HL-60/S4 treated with phorbol 12-myristate 13-acetate at 8.2 ng/mL for 4 days and 3 days (cell line): Measurements from ENCODE around the gene ERGIC1.
"Not testable (repeated sequence)": the region's sequence is repeated elsewhere in the genome, so short reads cannot be mapped to it uniquely, and the experiment has no call there.

ENCODE experiments used
- in situ Hi-C: fragments of 300-500 bp; cut with MboI; formaldehyde crosslinking; loops from 2 replicates; pipeline ENCODE4 v1.15.0; 2022; ENCODE audit warnings: low sequenced_read_pairs

Gene ERGIC1

GRCh38 chr5:172799416-172799815, 34.6 kb upstream of the ERGIC1 start:
- in situ Hi-C loops, result no loop called here

DNA sequence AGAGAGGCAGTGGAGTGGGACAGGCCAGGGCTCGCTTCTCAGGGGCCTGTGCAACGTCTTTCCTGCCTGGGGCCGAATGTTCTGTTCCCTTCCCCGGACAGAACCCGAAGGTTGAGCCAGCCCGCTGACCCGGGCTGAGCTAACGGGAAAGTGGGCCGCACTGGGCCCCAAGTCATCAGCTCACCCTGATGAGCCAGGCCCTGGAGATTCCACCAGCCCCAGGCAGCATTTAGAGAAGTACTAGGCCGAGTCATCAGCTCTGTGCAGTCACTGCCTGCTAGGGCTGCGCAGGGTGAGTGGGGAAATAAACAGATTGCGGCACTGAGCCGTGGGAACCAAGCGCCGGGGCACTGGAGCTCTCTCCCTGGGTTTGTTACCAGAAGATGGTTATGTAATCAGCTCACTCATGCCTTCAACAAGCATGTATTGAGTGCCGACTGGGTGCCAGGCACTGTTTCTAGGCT, 33.9 kb upstream of the ERGIC1 start:
- in situ Hi-C loops, result no loop called here

DNA sequence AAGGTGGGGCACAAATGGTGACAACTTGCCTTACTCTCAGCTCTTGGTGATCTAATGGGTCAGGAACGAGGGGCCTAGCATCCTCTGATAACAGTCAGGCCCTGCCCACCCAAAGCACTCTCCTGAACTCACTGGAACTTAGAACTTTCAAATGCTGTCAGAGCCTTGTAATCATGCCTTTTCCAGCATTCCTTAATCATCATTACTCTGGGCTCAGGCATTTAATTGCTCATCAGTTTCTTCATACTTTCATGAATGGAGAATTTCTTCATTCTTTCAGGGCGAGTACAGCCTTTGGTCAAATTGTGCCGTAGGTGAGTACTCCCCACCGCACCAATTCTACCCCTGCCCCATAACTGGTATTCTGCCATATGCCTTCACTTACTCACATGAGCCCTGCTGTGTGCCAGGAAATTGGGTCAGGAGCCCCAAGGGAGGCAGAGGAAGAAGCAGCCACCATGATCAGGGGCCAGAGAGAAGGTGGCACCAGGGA, 32.8 kb upstream of the ERGIC1 start:
- in situ Hi-C loops, result no loop called here

- in situ Hi-C loops, result no loop called here
Measured at GRCh38 chr5:172802112-172802511, 31.9 kb upstream of the ERGIC1 start.

DNA sequence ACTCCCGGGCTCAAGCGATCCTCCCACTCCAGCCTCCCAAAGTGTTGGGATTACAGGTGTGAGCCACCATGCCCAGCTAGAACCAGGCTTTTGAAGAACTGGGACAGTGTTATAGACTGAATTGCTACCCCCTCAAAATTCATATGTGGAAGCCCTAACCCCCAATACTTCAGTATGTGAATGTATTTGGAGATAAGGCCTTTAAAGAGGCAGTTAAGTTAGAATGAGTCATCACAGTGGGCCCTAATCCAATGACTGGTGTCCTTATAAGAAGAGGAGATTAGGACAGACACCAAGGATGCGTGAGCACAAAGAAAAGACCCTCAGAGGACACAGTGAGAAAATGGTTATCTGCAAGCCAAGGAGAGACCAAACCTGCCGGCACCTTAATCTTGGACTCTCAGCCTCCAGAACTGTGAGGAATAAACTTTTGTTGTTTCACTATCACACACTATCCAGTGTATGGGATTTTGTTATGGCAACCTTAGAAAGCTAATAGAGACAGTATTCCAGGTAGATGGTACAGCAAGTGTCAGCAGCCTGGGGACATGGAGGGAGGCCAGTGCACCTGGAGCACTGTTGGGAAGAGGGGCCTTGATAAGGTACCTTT, 31.4 kb upstream of the ERGIC1 start:
- in situ Hi-C loops, result no loop called here

DNA sequence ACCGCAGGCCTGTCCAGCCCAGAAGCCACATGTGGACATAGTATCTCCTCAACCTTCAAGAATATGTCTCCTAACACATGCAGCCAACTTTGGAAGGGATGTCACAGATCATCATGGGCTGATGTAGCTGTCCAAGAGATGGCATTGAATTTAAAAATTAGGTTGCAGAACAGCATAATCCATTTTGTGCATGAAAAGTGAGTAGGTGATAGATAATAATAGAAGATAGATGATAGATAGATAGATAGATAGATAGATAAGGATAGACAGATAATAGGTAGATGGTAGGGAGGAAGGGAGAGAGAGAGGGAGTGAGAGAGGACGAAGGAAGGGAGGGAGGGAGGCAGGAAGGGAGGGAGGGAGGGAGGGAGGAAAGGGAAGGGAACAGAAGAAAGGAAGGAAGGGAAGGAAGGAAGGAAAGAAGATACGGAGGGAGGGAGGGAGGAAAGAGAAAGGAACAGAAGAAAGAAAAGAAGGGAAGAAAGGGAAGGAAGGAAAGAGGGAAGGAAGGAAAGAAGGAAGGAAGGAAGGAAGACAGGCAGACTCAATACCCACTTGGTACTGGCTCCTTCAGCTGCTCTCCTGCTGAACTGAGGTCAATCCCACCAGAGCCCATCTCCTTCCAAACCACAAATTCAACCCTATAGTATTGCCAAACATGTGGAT, 28.9 kb upstream of the ERGIC1 start:
- in situ Hi-C loops, result no loop called here

DNA sequence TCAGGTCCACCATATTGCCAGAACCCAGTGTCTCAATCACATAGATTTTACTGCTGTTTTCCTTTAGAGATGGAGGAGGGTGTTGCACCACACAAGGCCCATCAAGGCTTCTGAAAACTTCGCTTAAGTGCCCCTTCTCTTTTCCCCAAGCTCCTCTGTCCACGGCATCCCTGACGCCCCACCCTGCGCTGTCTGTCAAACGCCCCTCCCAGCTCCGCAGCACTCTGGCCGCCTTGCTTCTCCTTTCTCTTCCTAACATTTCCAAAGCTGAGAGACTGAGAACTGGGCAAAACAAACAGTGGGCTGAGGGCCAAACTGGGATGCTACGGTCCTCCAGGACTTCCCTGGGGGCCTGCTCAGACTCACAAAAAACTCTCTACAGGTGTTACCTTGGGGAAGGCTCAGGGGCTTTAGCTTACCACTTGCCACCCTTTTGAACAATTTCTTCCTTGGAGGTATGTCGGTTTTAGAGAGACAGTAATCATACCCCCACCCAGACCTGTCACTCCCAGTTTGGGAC, 28.3 kb upstream of the ERGIC1 start:
- in situ Hi-C loops, result no loop called here

DNA sequence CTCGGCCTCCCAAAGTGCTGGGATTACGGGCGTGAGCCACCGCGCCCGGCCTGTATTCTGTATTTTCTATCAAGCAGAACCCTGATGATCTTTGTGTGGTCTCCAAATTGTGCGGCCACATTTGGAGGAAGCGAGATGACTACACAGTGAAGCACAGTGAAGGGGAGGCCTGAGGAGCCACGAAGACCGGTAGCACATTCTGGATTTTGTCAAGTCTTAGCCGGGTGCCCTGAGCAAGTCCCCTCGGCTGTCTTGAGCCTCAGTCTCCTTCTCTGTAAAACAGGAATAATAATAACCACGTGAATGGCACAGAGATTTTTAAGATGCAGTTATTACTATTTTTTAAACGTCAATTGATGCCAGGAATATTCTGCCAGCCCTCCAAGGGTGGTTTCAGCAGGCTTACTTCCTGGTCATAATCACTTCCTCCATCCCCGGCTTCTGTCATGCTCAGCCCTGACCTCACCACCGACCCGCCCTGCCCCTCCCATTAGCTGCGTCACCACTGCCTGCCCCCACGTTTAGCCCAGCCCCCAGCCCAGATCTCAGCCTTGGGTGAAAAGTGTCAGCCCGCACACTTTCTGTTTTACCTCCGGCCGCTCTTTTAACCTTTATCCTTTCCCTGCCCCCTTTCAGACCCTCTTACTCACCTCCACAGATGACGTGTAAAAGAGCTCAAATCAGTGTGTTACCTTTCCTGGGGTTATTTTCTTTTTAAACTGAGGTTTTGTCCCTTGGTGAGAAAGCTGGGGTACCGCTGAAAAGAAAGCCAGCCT, 27.0 kb upstream of the ERGIC1 start:
- in situ Hi-C loops, result no loop called here

DNA sequence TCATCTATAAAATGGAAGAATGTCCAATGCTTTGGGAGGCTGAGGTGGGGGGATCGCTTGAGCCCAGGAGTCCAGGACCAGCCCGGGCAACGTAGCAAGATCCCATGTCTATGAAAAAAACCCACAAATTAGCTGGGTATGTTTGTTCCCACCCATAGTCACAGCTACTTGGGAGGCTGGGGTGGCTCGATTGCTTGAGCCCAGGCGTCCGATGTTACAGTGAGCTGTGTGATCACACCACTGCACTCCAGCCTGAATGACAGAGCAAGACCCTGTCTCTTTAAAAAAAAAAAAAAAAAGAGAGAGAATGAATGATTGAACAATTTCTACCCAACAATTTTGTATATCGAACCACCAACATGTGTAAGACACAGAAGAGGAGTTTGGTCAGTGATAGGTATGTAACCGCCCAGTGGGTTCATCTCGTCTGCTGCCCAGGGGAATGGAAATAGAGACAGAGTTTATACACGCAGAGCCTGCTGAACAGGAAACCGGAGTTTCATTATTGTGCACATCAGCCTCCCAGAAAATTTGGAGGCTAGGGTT, 26.2 kb upstream of the ERGIC1 start:
- in situ Hi-C loops, result no loop called here

DNA sequence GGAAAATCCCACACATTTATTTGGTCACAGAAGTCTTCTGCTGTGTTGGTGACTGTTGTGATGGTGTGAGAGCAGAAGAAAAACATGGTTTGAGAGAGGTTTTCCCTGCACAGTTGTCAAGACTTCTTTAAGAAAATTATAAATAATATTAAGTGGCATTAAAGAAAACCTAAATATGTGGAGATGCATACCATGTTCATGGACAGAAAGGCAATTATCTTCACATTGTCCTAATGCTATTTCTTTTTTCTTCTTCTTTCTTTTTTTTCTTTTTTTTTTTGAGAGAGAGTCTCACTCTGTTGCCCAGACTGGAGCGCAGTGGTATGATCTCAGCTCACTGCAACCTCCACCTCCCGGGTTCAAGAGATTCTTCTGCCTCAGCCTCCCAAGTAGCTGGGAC, 24.3 kb upstream of the ERGIC1 start:
- in situ Hi-C loops, result no loop called here

GRCh38 chr5:172810996-172811395, 23.1 kb upstream of the ERGIC1 start:
- in situ Hi-C loops, result not testable (repeated sequence)

DNA sequence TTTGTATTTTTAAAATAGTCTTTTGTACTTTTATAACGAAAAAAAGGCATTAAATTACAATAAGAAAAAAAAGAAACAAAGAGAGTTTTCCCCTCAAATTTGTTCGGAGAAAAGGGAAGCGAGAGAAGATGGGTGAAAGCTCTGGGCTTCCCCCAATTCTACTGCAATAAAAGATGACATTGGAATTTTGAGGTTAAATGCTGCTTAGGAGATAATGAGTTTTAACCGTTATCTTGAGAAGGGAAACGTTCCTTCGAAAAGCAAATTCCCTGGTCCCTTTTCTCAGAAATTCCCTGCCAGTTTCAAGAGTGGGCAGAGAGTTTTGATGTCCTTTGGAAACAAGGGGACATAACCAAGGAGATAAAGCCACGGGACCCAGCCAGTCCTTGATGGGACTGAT, 18.4 kb upstream of the ERGIC1 start:
- in situ Hi-C loops, result no loop called here

DNA sequence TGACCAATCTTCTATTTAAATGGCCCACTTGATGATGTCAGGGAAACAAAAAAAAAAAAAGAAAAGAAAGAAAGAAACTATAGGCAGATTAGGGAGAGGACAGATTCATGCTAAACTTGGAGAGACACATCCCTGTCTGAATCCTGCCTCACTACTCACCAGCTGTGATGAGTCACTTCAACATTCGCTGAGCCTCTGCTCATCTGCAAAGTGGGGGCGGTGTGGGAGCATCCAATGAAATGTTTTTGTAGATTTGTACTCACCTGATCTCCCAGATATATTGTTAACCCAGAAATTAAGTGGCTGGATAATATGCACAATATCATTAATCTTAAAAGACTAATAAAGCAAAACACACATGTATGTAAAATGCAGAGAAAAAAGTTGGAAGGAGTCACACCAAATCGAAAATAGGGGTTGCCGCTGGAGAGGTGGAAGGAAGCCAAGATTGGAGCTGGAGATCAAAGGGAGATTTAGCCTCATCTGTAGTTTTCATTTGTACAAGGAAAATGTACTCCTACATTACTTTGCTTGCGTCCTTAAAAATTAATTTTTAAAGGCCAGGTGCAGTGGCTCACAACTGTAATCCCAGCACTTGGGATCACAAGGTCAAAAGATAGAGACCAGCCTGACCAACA, 17.0 kb upstream of the ERGIC1 start:
- in situ Hi-C loops, result no loop called here

DNA sequence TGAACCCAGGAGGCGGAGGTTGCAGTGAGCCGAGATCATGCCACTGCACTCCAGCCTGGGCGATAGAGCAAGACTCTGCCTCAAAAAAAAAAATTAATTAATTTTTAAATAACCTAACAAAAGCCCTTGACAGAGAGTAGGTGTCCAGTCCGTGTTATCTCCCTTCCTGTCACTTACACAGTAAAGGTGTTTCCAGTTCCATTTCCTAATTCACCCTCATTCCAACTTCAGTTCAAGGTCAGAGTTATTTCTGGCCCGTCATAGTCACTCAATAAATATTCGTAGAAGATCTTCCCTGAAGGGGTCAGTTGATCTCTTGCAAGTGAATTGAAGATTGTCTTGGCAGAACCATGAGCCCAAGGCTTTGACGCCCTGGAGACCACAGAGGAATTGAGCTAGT, 16.4 kb upstream of the ERGIC1 start:
- in situ Hi-C loops, result no loop called here

- in situ Hi-C loops, result no loop called here
Measured at GRCh38 chr5:172818081-172818480, 16.0 kb upstream of the ERGIC1 start.

- in situ Hi-C loops, result no loop called here
Measured at GRCh38 chr5:172819569-172819968, 14.5 kb upstream of the ERGIC1 start.

- in situ Hi-C loops, result no loop called here
Measured at GRCh38 chr5:172820046-172820767, 13.8 kb upstream of the ERGIC1 start.

DNA sequence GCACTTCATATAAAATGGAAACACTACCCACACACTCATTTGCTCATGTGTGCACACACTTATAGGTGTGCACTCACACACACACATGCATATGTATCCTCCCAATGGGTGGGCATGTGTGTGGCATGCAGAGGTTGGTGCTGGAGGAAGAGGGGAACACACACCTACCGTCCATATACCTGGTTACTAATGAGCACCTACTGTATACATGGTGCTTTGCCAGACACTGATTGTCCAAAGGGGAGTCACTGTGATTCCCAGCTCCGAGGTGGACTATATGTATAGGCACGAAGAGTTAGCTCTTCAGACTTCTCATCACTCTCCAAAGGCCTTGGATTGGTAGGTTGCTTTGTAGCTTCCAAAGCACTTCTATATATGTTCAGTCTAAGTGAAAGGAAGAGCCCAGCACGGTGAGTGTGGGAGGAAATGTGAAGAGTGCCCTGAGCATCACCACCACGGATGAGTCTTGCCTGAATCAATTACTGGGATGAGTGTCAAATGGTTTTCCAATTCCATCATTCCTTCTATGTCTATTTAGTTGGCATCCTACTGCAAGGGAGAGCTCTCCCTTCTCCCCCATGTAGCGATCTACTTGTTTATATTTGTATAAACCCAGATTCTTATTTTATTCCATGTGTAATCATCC, 12.6 kb upstream of the ERGIC1 start:
- in situ Hi-C loops, result no loop called here

GRCh38 chr5:172823840-172824362, 10.2 kb upstream of the ERGIC1 start:
- in situ Hi-C loops, result no loop called here
